H54 (cell line): ENCODE results near the gene MTOR.

ENCODE experiments used
- DNase-seq: peaks from one replicate; pipeline ENCODE4 v3.0.0; 2011; ENCODE audit warnings: low spot score, mixed read lengths; ENCODE audit not compliant: insufficient read length
- FAIRE-seq: peaks from 3 replicates; lab custom pipeline; 2011; peaks lifted over from hg19 to GRCh38; lab: Jason Lieb, UNC
- POLR2A ChIP-seq: IDR thresholded peaks from 2 replicates; pipeline ENCODE4 v1.6.1; 2011; ENCODE audit warnings: low read depth, mild to moderate bottlenecking, low read length

The MTOR gene

DNA sequence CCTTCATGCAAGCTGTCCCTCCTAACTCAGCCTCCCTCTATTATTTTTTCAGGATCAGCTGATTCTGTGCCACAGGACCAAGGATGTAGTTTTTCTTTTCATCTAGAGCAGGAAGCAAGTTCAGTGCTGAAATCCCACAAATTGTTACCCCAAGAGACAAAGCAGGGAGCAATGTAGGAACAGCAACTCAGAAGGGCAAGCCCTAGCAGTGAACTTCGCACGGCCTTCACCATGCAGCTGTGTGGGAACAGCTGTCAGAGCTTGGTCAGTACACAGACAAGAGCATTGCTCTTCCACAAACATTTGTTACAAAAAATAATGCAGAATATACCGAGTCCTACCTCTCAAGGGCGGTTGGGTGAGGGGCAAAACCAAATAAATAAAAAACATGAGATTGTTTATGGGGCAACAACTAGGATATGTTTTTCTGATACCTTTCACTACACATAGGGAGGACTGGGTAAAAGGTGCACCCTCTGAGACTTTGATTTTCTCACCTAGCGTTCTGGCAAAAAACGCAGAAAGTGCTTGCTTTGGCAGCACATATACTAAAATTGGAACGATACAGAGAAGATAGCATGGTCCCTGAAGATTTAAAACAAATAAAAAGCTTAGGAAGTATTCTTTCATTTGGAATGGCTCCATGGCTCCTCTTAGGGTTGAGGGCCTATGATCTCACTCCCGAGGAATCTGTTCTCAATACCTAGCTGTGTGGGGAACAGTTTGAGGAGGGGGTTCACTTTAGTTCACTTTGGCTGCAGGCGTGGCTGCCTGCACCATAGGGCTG, 110.3 kb downstream of the MTOR start:
- no peak for TF ChIP-seq POLR2A
- DNase-seq (no peak), FAIRE-seq (no peak)

- TF ChIP-seq POLR2A, result no peak
- DNase-seq, result no peak
- FAIRE-seq, result no peak
These were observed 111.2 kb downstream of the MTOR start for GRCh38 chr1:11151114-11151513.

- TF ChIP-seq POLR2A, result no peak
- no peak for FAIRE-seq
- no peak for DNase-seq
These were observed 112.0 kb downstream of the MTOR start for GRCh38 chr1:11150326-11150725.

GRCh38 chr1:11147197-11147770, 115.1 kb downstream of the MTOR start:
- TF ChIP-seq POLR2A, result no peak
- FAIRE-seq (peak; percentile 27), DNase-seq (no peak)

- TF ChIP-seq POLR2A, result no peak
- FAIRE-seq (no peak), DNase-seq (no peak)
These were observed 116.6 kb downstream of the MTOR start for GRCh38 chr1:11145741-11146140.

DNA sequence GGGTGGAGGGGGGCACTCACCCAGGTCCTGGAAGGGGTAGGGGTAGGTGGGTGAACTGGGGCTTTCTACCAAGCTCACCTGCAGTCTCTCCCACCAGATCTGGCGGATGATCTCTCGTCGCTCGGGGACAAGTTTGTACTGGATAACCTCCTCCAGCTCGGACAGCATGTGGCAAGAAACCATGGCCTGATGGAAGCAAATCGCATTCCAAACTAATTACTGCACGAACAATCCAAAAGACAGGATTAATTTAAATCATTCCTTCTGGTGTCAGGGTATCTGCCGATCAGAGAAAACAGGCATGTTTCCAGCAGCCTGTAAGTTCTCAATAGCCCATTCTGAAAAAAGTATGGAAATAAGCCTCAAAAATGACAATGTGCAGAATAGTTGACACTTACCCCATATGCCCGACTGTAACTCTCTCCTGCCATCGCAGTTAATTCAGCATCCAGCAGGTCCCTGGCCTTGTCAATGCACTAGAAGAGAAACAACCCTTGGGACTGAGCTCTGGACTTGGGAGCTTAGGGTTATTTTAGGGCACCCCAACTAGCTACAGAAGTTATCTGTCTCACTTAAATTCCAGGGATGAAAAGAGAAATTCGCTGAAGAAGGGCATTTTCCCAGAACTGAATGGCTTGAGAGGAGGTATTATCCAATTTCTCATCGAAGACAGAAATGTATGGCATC, 117.6 kb downstream of the MTOR start:
- no peak for TF ChIP-seq POLR2A
- no peak for FAIRE-seq
- DNase-seq, result no peak

- FAIRE-seq (no peak), DNase-seq (no peak)
- no peak for TF ChIP-seq POLR2A
These were observed 118.4 kb downstream of the MTOR start for GRCh38 chr1:11143907-11144306.

- TF ChIP-seq POLR2A, result no peak
- no peak for FAIRE-seq
- no peak for DNase-seq
These were observed 119.0 kb downstream of the MTOR start for GRCh38 chr1:11143401-11143800.

- DNase-seq (no peak), FAIRE-seq (no peak)
- TF ChIP-seq POLR2A, result no peak
These were observed 119.5 kb downstream of the MTOR start for GRCh38 chr1:11142618-11143391.

DNA sequence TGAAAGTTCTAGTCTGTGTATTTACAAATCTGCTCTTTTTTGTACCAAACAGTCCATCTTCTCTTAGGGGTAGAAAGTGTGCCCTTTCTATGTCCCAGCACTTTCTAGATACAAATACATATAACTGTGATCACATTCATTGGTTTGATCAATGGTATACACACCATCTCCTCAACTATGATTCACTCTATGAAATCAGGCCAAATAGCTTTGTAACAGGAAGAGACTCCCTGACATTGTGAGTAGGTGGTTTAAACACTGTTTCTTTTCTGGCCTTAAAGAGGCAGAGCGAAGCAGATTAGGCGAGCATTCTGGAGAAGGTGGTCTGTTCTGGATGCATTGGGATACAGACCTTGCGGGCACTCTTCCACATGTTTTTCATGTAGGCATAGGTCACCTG, 123.4 kb downstream of the MTOR start:
- no peak for TF ChIP-seq POLR2A
- FAIRE-seq (no peak), DNase-seq (no peak)

DNA sequence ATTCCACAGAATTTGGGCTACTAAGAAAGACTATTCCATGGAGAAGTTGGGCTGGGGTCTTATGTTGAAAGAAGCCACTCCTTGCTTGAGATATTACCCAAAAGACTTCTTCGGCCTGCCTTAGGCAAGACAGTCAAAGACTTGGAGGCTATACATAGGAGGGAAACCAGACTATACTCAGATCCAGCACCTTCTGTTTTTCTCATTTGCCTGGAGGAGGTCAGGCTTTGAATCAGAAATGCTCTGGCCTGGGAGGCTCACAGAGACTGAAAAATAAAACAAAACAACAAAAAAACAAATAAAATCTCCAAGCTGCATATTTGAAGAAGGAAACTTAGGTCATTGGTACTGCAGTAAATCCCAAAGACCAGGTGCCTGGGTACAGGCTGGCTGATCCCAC, 124.3 kb downstream of the MTOR start:
- DNase-seq (no peak), FAIRE-seq (no peak)
- no peak for TF ChIP-seq POLR2A

DNA sequence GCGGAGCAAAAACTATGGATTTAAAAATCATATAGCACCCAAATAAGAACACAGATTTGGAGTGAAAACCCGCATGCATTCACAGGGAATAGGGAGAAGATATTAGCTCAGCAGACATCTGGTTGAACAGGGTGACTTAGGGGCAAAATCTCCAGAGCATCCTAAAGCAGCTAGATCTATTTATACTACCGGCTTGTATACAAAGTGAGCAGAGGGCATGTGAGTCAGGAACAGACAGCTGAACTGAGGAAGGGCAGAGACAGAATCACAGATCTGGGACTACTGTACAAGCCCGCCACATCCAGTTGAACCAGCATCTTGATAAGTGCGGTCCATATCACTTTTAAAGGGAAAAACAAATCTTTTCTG, 127.5 kb downstream of the MTOR start:
- DNase-seq (no peak), FAIRE-seq (no peak)
- no peak for TF ChIP-seq POLR2A

GRCh38 chr1:11134251-11134897, 128.0 kb downstream of the MTOR start:
- FAIRE-seq, result no peak
- no peak for DNase-seq
- TF ChIP-seq POLR2A, result no peak
